DMS153 treated with DMSO at 0.1 percent for 48 hours (cell line): ENCODE results near the gene C8G.

Experiments used
- DNase-seq: peaks from one replicate; lab custom pipeline; 2025; ENCODE audit not compliant: unreplicated experiment; lab: John Stamatoyannopoulos, UW

The C8G gene

GRCh38 chr9:136940526-136941230 is 4.4 kb upstream of the C8G start:
- no peak for DNase-seq

GRCh38 chr9:136941231-136942111 is 3.6 kb upstream of the C8G start:
- no peak for DNase-seq

DNA sequence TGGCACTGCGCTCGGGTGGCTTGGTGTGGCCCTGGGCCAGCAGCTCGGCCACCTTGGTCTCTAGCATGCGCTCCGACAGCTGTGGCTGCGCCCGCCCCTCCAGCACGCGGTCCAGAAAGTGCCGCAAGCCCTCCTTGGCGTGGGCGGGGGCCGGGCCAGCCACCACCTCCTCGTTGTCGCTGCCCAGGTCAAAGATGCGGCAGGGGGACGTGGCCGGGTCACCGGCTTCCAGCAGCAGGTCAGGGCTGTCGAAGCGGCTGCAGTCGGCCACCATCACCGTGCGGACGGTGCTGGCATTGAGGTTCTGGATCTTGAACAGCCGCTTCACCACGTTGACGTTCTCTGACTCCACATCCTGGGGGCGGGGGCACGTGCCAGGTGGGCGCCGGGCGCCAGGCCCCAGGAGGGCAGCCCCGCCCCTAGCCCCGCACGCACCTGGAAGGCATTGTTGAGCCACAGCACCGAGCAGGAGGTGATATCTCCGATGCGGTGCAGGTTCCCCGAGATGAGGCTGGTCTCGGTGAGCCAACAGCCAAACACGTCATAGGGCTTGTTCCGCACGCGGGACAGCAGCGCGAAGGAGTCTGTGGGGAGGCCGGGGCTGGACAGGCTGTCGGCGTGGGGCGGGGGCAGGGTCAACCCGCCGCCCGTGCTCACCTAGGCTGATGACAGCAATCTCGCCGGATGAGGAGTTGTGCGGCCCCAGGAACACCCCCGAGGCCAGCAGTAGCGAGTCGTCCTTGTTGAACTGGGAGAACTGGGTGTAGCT is 2.7 kb upstream of the C8G start:
- no peak for DNase-seq

DNA sequence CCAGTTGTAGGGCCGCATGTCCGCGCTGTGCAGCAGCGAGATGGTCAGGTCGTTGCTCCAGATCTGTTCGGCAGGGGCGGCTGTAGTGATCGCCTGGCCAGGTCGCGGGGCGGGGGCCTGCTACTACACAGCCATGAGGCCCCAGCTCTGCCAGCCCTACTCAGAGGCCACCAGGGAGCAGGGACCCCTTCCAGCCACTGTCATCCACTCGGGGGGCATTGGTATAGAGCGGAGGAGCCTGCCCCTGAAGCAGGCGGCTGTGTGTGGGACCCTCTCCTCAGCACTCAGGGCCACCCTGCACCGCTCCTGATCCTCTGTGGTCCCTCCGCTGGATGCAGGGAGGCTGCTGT is 2.2 kb upstream of the C8G start:
- no peak for DNase-seq

- no peak for DNase-seq
Observed at GRCh38 chr9:136943291-136944211, 1.5 kb upstream of the C8G start.

DNA sequence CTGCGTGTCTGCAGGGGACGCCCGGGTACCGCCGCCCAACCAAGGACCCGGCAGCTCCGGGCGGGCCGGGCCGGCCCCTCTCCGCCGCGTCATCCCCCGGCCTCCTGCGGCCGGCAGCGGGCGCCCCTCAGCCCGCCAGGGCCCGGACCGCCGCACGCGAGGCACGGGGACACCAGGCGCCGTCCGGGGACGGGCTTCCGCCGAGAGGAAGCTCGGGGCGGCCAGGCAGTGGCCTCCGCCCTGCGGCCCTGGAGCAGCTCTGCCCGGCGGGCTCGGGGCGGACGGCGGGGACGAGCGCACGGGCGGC is 878 bp upstream of the C8G start:
- DNase-seq = no peak

DNA sequence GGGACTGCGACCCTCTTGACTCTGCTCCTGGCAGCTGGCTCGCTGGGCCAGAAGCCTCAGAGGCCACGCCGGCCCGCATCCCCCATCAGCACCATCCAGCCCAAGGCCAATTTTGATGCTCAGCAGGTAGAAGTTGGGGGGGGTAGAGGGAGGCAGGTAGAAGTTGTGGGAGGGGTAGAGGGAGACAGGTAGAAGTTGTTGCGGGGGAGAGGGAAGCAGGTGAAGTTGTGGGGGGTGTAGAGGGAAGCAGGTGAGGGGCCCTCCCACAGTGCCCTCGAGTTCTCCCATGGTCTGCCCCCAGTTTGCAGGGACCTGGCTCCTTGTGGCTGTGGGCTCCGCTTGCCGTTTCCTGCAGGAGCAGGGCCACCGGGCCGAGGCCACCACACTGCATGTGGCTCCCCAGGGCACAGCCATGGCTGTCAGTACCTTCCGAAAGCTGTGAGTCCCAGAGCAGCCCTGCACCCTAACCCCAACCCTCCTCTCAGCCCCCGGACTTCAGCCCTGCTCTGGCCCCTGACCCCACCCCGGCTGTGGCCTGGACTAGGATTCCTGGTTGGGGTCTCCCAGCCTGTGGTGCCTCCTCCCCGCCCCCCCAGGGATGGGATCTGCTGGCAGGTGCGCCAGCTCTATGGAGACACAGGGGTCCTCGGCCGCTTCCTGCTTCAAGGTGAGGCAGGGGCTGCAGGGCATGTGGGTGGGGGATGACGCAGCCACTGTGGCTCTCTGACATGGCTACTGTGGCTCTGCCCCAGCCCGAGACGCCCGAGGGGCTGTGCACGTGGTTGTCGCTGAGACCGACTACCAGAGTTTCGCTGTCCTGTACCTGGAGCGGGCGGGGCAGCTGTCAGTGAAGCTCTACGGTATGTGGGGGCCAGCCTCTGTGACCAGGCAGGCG is 537 bp downstream of the C8G start:
- DNase-seq = no peak

DNA sequence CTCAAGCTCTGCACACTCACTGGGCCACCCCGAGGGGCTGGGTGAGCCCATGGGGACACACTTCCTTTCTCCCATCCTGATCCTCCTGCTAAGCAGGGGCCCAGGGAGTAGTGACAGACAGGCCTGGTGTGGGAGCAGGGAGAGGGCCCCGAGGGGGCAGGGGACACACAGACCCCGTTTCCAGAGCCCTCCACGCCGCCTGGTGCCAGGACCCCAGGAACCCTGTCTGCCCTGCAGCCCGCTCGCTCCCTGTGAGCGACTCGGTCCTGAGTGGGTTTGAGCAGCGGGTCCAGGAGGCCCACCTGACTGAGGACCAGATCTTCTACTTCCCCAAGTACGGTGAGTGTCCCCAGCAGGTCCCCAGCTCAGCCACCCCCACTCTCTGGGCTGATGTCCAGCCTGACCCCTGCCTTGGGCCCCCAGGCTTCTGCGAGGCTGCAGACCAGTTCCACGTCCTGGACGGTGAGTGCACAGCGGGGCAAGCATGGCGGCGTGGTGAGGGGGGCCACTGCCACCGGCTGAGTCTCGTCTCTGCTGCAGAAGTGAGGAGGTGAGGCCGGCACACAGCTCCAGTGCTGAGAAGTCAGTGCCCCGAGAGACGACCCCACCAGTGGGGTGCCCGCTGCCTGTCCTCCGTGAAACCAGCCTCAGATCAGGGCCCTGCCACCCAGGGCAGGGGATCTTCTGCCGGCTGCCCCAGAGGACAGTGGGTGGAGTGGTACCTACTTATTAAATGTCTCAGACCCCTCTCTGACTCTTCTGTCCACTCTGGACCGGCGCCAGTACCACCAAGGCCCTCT is 1.4 kb downstream of the C8G start:
- no peak for DNase-seq

GRCh38 chr9:136947028-136947891 is 2.2 kb downstream of the C8G start:
- no peak for DNase-seq

- no peak for DNase-seq
Observed at GRCh38 chr9:136947955-136948510, 3.0 kb downstream of the C8G start.

GRCh38 chr9:136949239-136949816 is 4.3 kb downstream of the C8G start:
- DNase-seq = no peak

- peak; percentile 84 for DNase-seq
Observed at GRCh38 chr9:136949817-136950655, 5.0 kb downstream of the C8G start.

GRCh38 chr9:136950656-136951276 is 5.7 kb downstream of the C8G start:
- peak; percentile 7 for DNase-seq

GRCh38 chr9:136951541-136952320 is 6.7 kb downstream of the C8G start, which contains the start of gene LCN12:
Gene LCN12 (plus strand): TSS chr9:136952273. CDS start chr9:136952328, 55 bp downstream.
- DNase-seq = no peak

- DNase-seq = no peak
Observed at GRCh38 chr9:136952321-136952850, 7.3 kb downstream of the C8G start.
